ENCODE measurements around the gene ZNF500. TPM values are rescaled to one million over a fixed set of nuclear protein-coding genes. Genes with fewer than 3 reads are reported as not detected.

Gene ZNF500
- total and polyA plus RNA-seq, 2 donors (not counting 3 experiments of a cell fraction or from before 2014, with no cell fraction given), result 8.6 to 13.5 TPM

DNA sequence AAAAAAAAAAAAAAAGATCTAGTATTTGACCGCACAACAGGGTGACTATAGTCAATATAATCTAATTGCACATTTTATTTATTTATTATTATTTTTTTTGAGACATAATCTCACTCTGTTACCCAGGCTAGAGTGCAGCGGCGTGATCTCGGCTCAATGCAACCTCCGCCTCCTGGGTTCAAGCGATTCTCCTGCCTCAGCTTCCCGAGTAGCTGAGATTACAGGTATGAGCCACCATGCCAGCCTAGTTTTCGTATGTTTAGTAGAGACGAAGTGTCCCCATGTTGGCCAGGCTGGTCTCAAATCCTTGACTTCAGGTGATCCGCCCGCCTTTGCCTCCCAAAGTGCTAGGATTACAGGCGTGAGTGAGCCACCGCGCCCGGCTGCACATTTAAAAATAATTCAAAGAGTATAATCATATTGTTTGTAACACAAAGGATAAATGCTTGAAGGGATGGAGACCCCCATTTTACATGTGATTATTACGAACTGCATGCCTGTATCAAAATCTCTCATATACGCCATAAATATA is 33.7 kb downstream of the ZNF500 start:
- CTCF ChIA-PET, result interaction anchor here (1.1 to 1.4 kb wide), 2 partner anchors 30 to 109 kb away, joined by 3 read pairs; partner anchors contain the start of gene MGRN1
- TF ChIP-seq FOS (IDR thresholded peaks at IDR 0.05; ENCODE audit: borderline replicate concordance, insufficient read depth, low read length), result no peak
- TF ChIP-seq MYC (IDR thresholded peaks at IDR 0.05; ENCODE audit: low read depth, low read length), result no peak
- no peak for TF ChIP-seq POLR2AphosphoS5 (IDR thresholded peaks at IDR 0.05; ENCODE audit: insufficient read depth, low read depth, low read length)
- TF ChIP-seq EZH2 (IDR thresholded peaks at IDR 0.05; ENCODE audit: borderline replicate concordance, low read depth, low read length, severe bottlenecking), result no peak
- no peak for TF ChIP-seq JUN (IDR thresholded peaks at IDR 0.05; ENCODE audit: borderline replicate concordance, insufficient read depth, insufficient read length, low read depth)
- no peak for TF ChIP-seq POLR2A (IDR thresholded peaks at IDR 0.05; ENCODE audit: low read depth, low read length)
- TF ChIP-seq, protein P1, sequence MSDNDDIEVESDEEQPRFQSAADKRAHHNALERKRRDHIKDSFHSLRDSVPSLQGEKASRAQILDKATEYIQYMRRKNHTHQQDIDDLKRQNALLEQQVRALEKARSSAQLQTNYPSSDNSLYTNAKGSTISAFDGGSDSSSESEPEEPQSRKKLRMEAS (IDR thresholded peaks at IDR 0.05; ENCODE audit: insufficient read depth, insufficient read length), result no peak
- TF ChIP-seq, protein P2, sequence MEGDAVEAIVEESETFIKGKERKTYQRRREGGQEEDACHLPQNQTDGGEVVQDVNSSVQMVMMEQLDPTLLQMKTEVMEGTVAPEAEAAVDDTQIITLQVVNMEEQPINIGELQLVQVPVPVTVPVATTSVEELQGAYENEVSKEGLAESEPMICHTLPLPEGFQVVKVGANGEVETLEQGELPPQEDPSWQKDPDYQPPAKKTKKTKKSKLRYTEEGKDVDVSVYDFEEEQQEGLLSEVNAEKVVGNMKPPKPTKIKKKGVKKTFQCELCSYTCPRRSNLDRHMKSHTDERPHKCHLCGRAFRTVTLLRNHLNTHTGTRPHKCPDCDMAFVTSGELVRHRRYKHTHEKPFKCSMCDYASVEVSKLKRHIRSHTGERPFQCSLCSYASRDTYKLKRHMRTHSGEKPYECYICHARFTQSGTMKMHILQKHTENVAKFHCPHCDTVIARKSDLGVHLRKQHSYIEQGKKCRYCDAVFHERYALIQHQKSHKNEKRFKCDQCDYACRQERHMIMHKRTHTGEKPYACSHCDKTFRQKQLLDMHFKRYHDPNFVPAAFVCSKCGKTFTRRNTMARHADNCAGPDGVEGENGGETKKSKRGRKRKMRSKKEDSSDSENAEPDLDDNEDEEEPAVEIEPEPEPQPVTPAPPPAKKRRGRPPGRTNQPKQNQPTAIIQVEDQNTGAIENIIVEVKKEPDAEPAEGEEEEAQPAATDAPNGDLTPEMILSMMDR (IDR thresholded peaks at IDR 0.05; ENCODE audit: extremely low read depth in 1 of 2, insufficient read depth in 1 of 2, low read depth in 1 of 2, low read length in 2 of 2), result no peak
- no peak for TF ChIP-seq GATA2 (IDR thresholded peaks at IDR 0.05; ENCODE audit: insufficient read depth, insufficient read length, low read depth, low read length)

More for the DNA sequence above, 33.7 kb downstream of the ZNF500 start:
- dilution Hi-C loops (cut with MboI; ENCODE audit: extremely low pct_ligation_motif_present, low sequenced_read_pairs), result no loop called here
- H3K4me1 ChIP-seq (ENCODE audit: control insufficient read depth, extremely low read depth, insufficient read depth, low read length), result peaks cover 5% of the 10 kb centered on the region
- POLR2A ChIA-PET, result no interaction called here
- FAIRE-seq (no peak), DNase-seq (ENCODE audit: low read depth, low spot score) (no peak)
- no peaks in the 10 kb centered on the region for H4K20me1 ChIP-seq (replicated peaks; ENCODE audit: control insufficient read depth, extremely low read depth, insufficient read depth, low read length)
- H3K27me3 ChIP-seq (ENCODE audit: control insufficient read depth in 2 of 2, insufficient read depth in 2 of 2, low read length in 2 of 2), result no peaks in the 10 kb centered on the region
- no peaks in the 10 kb centered on the region for H3K9me1 ChIP-seq (replicated peaks; ENCODE audit: control insufficient read depth, extremely low read depth, insufficient read depth, low read length)
- peaks cover 0 to 6% of the 10 kb centered on the region in 2 experiments for H3K36me3 ChIP-seq (ENCODE audit: control insufficient read depth in 2 of 2, extremely low read depth in 1 of 2, insufficient read depth in 2 of 2, low read length in 2 of 2)
- H3K9me3 ChIP-seq (replicated peaks; ENCODE audit: control insufficient read depth, insufficient read depth, low read length), result no peaks in the 10 kb centered on the region
- peak overlapping the region; percentile 99 for H2AFZ ChIP-seq (ENCODE audit: low read depth, low read length)
- H3K4me3 ChIP-seq (replicated peaks in 1 of 3; ENCODE audit: insufficient read depth in 1 of 3, low read depth in 1 of 3, low read length in 3 of 3), result peak overlapping the region; percentile 62 to 100 (median 76)
- peak overlapping the region; percentile 78 for H3K9ac ChIP-seq (replicated peaks; ENCODE audit: extremely low read depth, insufficient read depth, low read length)
- BruUV-seq (replicated peaks), result no TSS peak
- H3K27ac ChIP-seq (ENCODE audit: insufficient read depth, low read depth, low read length), result no peak overlapping the region
- H3K4me2 ChIP-seq (ENCODE audit: insufficient read depth, low read length), result peak overlapping the region; percentile 86
- H3K79me2 ChIP-seq (ENCODE audit: control insufficient read depth, insufficient read depth, low read length), result peaks cover 9% of the 10 kb centered on the region
- intact Hi-C loops (cut with micrococcal nuclease), result no loop called here
